Panc1 (cell line): ENCODE data around the gene CBL.

Source experiments
- CTCF ChIP-seq: fragments of 450-650 bp; IDR thresholded peaks from 2 replicates; pipeline ENCODE4 v1.5.1; 2017; ENCODE audit warnings: mild to moderate bottlenecking
- POLR2AphosphoS5 ChIP-seq: IDR thresholded peaks from 2 replicates; pipeline ENCODE4 v1.6.1; 2012; ENCODE audit warnings: mild to moderate bottlenecking, low read depth, low read length, moderate library complexity
- SIN3A ChIP-seq: IDR thresholded peaks from 2 replicates; pipeline ENCODE4 v1.6.1; 2012; ENCODE audit warnings: low read depth, mild to moderate bottlenecking, low read length, moderate library complexity, borderline replicate concordance; ENCODE audit not compliant: insufficient read depth
- TF ChIP-seq, protein P1 (sequence below), 2 experiments: IDR thresholded peaks; 2 replicates each; pipeline ENCODE4 v1.6.1; 2011 to 2012; ENCODE audit warnings: low read depth in 2 of 2, control low read depth in 1 of 2, low read length in 1 of 2, mild to moderate bottlenecking in 1 of 2, moderate library complexity in 1 of 2; ENCODE audit not compliant: insufficient read depth in 1 of 2

DNA sequence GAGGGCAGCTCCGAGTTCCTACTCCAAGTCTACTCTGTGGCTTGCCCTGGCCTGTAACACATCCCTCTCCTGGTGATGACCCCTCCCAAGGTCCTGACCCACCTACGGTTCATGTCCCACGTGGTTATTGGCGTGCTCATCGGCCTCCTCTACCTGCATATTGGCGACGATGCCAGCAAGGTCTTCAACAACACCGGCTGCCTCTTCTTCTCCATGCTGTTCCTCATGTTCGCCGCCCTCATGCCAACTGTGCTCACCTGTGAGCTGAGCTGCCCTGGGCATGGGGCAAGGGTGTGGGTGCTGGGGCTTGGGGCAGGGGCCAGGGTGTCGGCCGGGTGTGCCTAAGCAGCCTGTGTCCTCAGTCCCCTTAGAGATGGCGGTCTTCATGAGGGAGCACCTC is 47.7 kb upstream of the CBL start:
- no peak for TF ChIP-seq CTCF
- TF ChIP-seq SIN3A: no peak
- TF ChIP-seq POLR2AphosphoS5: no peak
- TF ChIP-seq, protein P1, sequence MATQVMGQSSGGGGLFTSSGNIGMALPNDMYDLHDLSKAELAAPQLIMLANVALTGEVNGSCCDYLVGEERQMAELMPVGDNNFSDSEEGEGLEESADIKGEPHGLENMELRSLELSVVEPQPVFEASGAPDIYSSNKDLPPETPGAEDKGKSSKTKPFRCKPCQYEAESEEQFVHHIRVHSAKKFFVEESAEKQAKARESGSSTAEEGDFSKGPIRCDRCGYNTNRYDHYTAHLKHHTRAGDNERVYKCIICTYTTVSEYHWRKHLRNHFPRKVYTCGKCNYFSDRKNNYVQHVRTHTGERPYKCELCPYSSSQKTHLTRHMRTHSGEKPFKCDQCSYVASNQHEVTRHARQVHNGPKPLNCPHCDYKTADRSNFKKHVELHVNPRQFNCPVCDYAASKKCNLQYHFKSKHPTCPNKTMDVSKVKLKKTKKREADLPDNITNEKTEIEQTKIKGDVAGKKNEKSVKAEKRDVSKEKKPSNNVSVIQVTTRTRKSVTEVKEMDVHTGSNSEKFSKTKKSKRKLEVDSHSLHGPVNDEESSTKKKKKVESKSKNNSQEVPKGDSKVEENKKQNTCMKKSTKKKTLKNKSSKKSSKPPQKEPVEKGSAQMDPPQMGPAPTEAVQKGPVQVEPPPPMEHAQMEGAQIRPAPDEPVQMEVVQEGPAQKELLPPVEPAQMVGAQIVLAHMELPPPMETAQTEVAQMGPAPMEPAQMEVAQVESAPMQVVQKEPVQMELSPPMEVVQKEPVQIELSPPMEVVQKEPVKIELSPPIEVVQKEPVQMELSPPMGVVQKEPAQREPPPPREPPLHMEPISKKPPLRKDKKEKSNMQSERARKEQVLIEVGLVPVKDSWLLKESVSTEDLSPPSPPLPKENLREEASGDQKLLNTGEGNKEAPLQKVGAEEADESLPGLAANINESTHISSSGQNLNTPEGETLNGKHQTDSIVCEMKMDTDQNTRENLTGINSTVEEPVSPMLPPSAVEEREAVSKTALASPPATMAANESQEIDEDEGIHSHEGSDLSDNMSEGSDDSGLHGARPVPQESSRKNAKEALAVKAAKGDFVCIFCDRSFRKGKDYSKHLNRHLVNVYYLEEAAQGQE (IDR thresholded peaks at IDR 0.05; ENCODE audit: insufficient read depth in 1 of 2, low read depth in 2 of 2, low read length in 1 of 2): no peak
